ENCODE measurements around the gene PDCD1LG2. TPM values are rescaled to one million over a fixed set of nuclear protein-coding genes. Genes with fewer than 3 reads are reported as not detected.

PDCD1LG2 gene
- total RNA-seq, 1 experiment from 2014 or later = not detected

DNA sequence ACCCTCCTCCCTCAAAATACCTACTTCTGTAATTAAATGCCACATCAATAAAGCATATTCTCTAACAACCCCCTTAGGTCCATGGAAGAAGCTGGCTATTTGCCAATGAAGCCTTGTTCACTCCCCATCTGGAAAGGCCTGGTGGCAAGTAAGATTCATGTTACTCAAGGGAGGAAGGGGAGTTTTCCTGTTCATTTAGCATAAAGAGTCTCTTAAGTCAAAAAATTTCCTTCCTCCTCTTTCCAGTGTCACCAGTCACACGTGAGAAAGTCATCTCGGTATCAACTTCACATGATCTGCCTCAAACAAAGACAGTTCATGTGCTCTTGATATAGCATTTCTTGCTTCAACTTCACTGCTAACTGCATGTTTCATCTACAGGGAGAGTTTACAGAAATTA, 85.8 kb downstream of the PDCD1LG2 start:
- H4K20me1 ChIP-seq (ENCODE audit: control insufficient read depth, insufficient read depth, insufficient read length) = no peaks in the 10 kb centered on the region
- no peaks in the 10 kb centered on the region for H3K4me1 ChIP-seq (ENCODE audit: insufficient read depth, low read length)
- no peaks in the 10 kb centered on the region for H3K79me1 ChIP-seq (ENCODE audit: insufficient read depth, low read depth, low read length, poor library complexity, severe bottlenecking)
- H2BK12ac ChIP-seq (ENCODE audit: insufficient read length, low read depth, low read length) = no peak overlapping the region
- no peak overlapping the region for H3K23ac ChIP-seq (ENCODE audit: insufficient read length, low read depth, low read length)
- TF ChIP-seq, protein P1, sequence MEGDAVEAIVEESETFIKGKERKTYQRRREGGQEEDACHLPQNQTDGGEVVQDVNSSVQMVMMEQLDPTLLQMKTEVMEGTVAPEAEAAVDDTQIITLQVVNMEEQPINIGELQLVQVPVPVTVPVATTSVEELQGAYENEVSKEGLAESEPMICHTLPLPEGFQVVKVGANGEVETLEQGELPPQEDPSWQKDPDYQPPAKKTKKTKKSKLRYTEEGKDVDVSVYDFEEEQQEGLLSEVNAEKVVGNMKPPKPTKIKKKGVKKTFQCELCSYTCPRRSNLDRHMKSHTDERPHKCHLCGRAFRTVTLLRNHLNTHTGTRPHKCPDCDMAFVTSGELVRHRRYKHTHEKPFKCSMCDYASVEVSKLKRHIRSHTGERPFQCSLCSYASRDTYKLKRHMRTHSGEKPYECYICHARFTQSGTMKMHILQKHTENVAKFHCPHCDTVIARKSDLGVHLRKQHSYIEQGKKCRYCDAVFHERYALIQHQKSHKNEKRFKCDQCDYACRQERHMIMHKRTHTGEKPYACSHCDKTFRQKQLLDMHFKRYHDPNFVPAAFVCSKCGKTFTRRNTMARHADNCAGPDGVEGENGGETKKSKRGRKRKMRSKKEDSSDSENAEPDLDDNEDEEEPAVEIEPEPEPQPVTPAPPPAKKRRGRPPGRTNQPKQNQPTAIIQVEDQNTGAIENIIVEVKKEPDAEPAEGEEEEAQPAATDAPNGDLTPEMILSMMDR (conservative IDR thresholded peaks at IDR 0.05) = no peak
- no peak overlapping the region for H3K27ac ChIP-seq (ENCODE audit: insufficient read length, low read depth, low read length)
- Mint-ChIP-seq H3K4me3 (no peak overlapping the region), H3K9me3 (no peaks in the 10 kb centered on the region), H3K36me3 (ENCODE audit: insufficient read depth in 1 of 3, low read depth in 3 of 3) (no peaks in the 10 kb centered on the region), H3K27ac (no peak overlapping the region; a peak in 1 of 7 replicates), H3K27me3 (ENCODE audit: low read depth) (no peaks in the 10 kb centered on the region; the same call in 1 of the 2 replicates), H3K4me1 (no peaks in the 10 kb centered on the region)
- H2BK120ac ChIP-seq (ENCODE audit: low read depth, low read length, poor library complexity, severe bottlenecking) = no peak overlapping the region
- no peak overlapping the region for H3T11ph ChIP-seq (ENCODE audit: low read length)
- H3K27me3 ChIP-seq (ENCODE audit: insufficient read depth, low read length) = no peaks in the 10 kb centered on the region
- H2BK20ac ChIP-seq (ENCODE audit: low read depth, low read length, poor library complexity, severe bottlenecking) = no peak overlapping the region
- no peak overlapping the region for H2BK15ac ChIP-seq (ENCODE audit: low read depth, low read length)
- H4K5ac ChIP-seq (ENCODE audit: insufficient read length, low read depth, low read length) = no peak overlapping the region
- WGBS (ENCODE audit: extremely low coverage, insufficient read length, low lambda C conversion rate) = no CpG with 5 or more reads among the region's 2 CpGs
- no peak overlapping the region for H3K9ac ChIP-seq (ENCODE audit: extremely low read depth, insufficient read length, low read length)
- H2AFZ ChIP-seq (ENCODE audit: low read length) = no peak overlapping the region
- H3K23me2 ChIP-seq (ENCODE audit: insufficient read length, low read depth, low read length, poor library complexity, severe bottlenecking) = no peaks in the 10 kb centered on the region
- no peak overlapping the region for H3K4ac ChIP-seq (ENCODE audit: low read depth, low read length)
- no peak overlapping the region for H3K18ac ChIP-seq (ENCODE audit: insufficient read length, low read depth, low read length)
- no peak overlapping the region for H3K14ac ChIP-seq (ENCODE audit: insufficient read depth, low read length)
- H4K91ac ChIP-seq (ENCODE audit: insufficient read length, low read depth, low read length) = no peak overlapping the region
- DNase-seq = no peak
- no peak overlapping the region for H3K4me2 ChIP-seq (ENCODE audit: insufficient read depth, insufficient read length, low read length)
- H2AK5ac ChIP-seq (ENCODE audit: insufficient read length, low read length) = no peak overlapping the region
- H3K56ac ChIP-seq (ENCODE audit: insufficient read length, low read depth, low read length) = no peak overlapping the region
- no peaks in the 10 kb centered on the region for H3K79me2 ChIP-seq (ENCODE audit: insufficient read depth, low read length)
- no peak overlapping the region for H2BK5ac ChIP-seq (ENCODE audit: insufficient read length, low read length)
- H4K8ac ChIP-seq (replicated peaks; ENCODE audit: insufficient read length, low read depth, low read length) = no peak overlapping the region
- no peaks in the 10 kb centered on the region for H3K9me3 ChIP-seq (ENCODE audit: control insufficient read depth, low read depth, low read length)
